ENCODE results near the gene CCDC150.

DNA sequence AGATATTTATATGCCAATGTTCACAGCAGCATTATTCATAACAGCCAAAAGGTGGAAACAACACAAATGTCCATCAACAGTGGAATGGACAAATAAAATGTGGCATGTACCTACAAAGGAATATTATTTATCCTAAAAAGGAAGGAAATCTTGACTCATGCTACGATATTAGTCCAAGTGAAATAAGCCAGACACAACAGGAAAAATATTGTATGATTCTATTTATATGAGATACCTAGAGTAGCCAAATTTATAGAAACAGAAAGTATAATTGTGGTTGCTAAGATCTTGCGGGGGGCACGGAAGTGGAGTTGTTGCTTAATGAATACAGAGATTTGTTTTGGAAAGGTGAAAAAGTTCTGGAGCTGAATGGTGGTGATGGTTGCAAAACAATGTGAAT is 33.0 kb upstream of the CCDC150 start:
- TF ChIP-seq, protein P1, sequence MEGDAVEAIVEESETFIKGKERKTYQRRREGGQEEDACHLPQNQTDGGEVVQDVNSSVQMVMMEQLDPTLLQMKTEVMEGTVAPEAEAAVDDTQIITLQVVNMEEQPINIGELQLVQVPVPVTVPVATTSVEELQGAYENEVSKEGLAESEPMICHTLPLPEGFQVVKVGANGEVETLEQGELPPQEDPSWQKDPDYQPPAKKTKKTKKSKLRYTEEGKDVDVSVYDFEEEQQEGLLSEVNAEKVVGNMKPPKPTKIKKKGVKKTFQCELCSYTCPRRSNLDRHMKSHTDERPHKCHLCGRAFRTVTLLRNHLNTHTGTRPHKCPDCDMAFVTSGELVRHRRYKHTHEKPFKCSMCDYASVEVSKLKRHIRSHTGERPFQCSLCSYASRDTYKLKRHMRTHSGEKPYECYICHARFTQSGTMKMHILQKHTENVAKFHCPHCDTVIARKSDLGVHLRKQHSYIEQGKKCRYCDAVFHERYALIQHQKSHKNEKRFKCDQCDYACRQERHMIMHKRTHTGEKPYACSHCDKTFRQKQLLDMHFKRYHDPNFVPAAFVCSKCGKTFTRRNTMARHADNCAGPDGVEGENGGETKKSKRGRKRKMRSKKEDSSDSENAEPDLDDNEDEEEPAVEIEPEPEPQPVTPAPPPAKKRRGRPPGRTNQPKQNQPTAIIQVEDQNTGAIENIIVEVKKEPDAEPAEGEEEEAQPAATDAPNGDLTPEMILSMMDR (IDR thresholded peaks at IDR 0.05) = no peak
- TF ChIP-seq EP300 (IDR thresholded peaks at IDR 0.05) (no peak), POLR2AphosphoS5 (IDR thresholded peaks at IDR 0.05) (no peak), POLR2A (IDR thresholded peaks at IDR 0.05) (no peak)

All from upper lobe of left lung (tissue), 4 donors.